HCT116 (cell line): Measurements from ENCODE around the gene PIP4K2B. TPM values are rescaled to one million over a fixed set of nuclear protein-coding genes. Genes with fewer than 3 reads are reported as not detected.

Source experiments
- ATAC-seq: fragments of 200-7000 bp; cut with Tn5 transposase; 2 replicates; pipeline ENCODE4 v1.9.1; 2020; ENCODE audit warnings: mild to moderate bottlenecking, moderate library complexity
- BruUV-seq: library from RNA; stranded (reverse); fragments of 400-500 nt; replicated peaks from 2 replicates; lab custom pipeline; 2021; lab: Mats Ljungman, UMichigan
- CTCF ChIA-PET: fragments of 300-600 bp; sonication (Branson Sonifier 250); formaldehyde crosslinking; loops from one replicate; lab custom pipeline; 2021; ENCODE audit warnings: antibody characterized with exemption; lab: Charles Lee
- POLR2A ChIA-PET: fragments of 300-600, 350-600 bp; sonication (Branson Sonifier 250); formaldehyde crosslinking; loops from one replicate; lab custom pipeline; 2021; ENCODE audit warnings: antibody characterized with exemption; lab: Charles Lee
- RAD21 ChIA-PET, 2 experiments: fragments of 300-600 bp; sonication (Branson Sonifier 250); formaldehyde crosslinking; loops; one replicate each; lab custom pipeline; 2023; ENCODE audit warnings: low total read pairs in 2 of 2; ENCODE audit not compliant: uncharacterized antibody in 2 of 2, unreplicated experiment in 2 of 2, low non-redundant PET in 1 of 2; lab: Charles Lee
- DNase-seq: peaks from one replicate; pipeline ENCODE4 v3.0.0-alpha.2; 2010; ENCODE audit warnings: low read depth, low spot score
- H2AFZ ChIP-seq: fragments of 200-600 bp; shearing (Covaris generic), sonication (generic); 2 replicates; pipeline ENCODE4 v1.6.1; 2017; ENCODE audit warnings: low read depth, mixed run types, mixed read lengths, antibody characterized with exemption, low read length; ENCODE audit not compliant: poor library complexity, severe bottlenecking
- H3K27ac ChIP-seq: 2 replicates; pipeline ENCODE4 v1.5.1; 2012; ENCODE audit warnings: low read depth, low read length
- H3K27me3 ChIP-seq: fragments of 200-600 bp; sonication (generic); 2 replicates; pipeline ENCODE4 v1.6.1; 2016; ENCODE audit warnings: mixed run types, low read length, mixed read lengths; ENCODE audit not compliant: insufficient read depth
- H3K36me3 ChIP-seq, 2 experiments: fragments of 200-500 bp in 1 of 2; fragments of 200-600 bp in 1 of 2; sonication (Bioruptor generic) in 1 of 2; sonication (generic) in 1 of 2; 2 replicates each; pipeline versions ENCODE4 v1.5.1 to v1.6.1; 2014 to 2016; ENCODE audit warnings: low read length in 2 of 2, inconsistent platforms in 1 of 2, mixed read lengths in 1 of 2, mixed run types in 1 of 2; ENCODE audit not compliant: insufficient read depth in 2 of 2, control insufficient read depth in 1 of 2
- H3K4me1 ChIP-seq, 2 experiments: fragments of 200-600 bp in 1 of 2; sonication (generic) in 1 of 2; 2 replicates each; pipeline versions ENCODE4 v1.5.1 to v1.6.1; 2012 to 2017; ENCODE audit warnings: low read length in 2 of 2, inconsistent platforms in 1 of 2, mild to moderate bottlenecking in 1 of 2, mixed read lengths in 1 of 2, mixed run types in 1 of 2, moderate library complexity in 1 of 2; ENCODE audit not compliant: insufficient read depth in 2 of 2, control insufficient read depth in 1 of 2
- H3K4me2 ChIP-seq: fragments of 200-600 bp; sonication (generic); 2 replicates; pipeline ENCODE4 v1.6.1; 2017; ENCODE audit warnings: mixed run types, low read length, mixed read lengths
- H3K4me3 ChIP-seq, 2 experiments: fragments of 200-600 bp in 1 of 2; sonication (generic) in 1 of 2; replicated peaks in 1 of 2; 2 replicates each; pipeline ENCODE4 v1.5.1; 2011 to 2016; ENCODE audit warnings: low read length in 2 of 2, control low read depth in 1 of 2, low read depth in 1 of 2, mild to moderate bottlenecking in 1 of 2, mixed read lengths in 1 of 2, mixed run types in 1 of 2
- H3K79me2 ChIP-seq: fragments of 200-600 bp; sonication (generic); 2 replicates; pipeline ENCODE4 v1.6.1; 2017; ENCODE audit warnings: mild to moderate bottlenecking, mixed run types, low read length, moderate library complexity, mixed read lengths; ENCODE audit not compliant: insufficient read depth
- H3K9ac ChIP-seq: fragments of 200-600 bp; sonication (generic); 2 replicates; pipeline ENCODE4 v1.6.1; 2016; ENCODE audit warnings: low read length, mixed read lengths
- H3K9me2 ChIP-seq: fragments of 200-600 bp; sonication (generic), shearing (Covaris generic); 2 replicates; pipeline ENCODE4 v1.6.1; 2017; ENCODE audit warnings: mixed run types, mild to moderate bottlenecking, moderate library complexity; ENCODE audit not compliant: insufficient read depth
- H3K9me3 ChIP-seq, 2 experiments: fragments of 200-500 bp in 1 of 2; fragments of 200-600 bp in 1 of 2; sonication (Bioruptor generic) in 1 of 2; sonication (generic) in 1 of 2; 2 replicates each; pipeline ENCODE4 v1.6.1; 2014 to 2017; ENCODE audit warnings: low read length in 2 of 2, mixed read lengths in 2 of 2, inconsistent platforms in 1 of 2, low read depth in 1 of 2, mild to moderate bottlenecking in 1 of 2, mixed run types in 1 of 2, moderate library complexity in 1 of 2; ENCODE audit not compliant: control insufficient read depth in 1 of 2, insufficient read depth in 1 of 2
- H4K20me1 ChIP-seq: fragments of 200-600 bp; sonication (generic), shearing (Covaris generic); 2 replicates; pipeline ENCODE4 v1.6.1; 2017; ENCODE audit warnings: mixed run types, mild to moderate bottlenecking, moderate library complexity; ENCODE audit not compliant: insufficient read depth
- CBX3 ChIP-seq: IDR thresholded peaks from 2 replicates; pipeline ENCODE4 v1.6.1; 2012; ENCODE audit warnings: low read depth
- CTCF ChIP-seq, 3 experiments: fragments of 200-600 bp in 1 of 3; sonication (generic) in 1 of 3; IDR thresholded peaks in 2 of 3; conservative IDR thresholded peaks in 1 of 3; 2 replicates each; pipeline ENCODE4 v1.5.1; 2012 to 2017; ENCODE audit warnings: low read depth in 2 of 3, low read length in 2 of 3, antibody characterized with exemption in 1 of 3, borderline replicate concordance in 1 of 3, control low read depth in 1 of 3, mild to moderate bottlenecking in 1 of 3, mixed read lengths in 1 of 3, mixed run types in 1 of 3, moderate library complexity in 1 of 3; ENCODE audit not compliant: insufficient read depth in 1 of 3
- EGR1 ChIP-seq: IDR thresholded peaks from 2 replicates; pipeline ENCODE4 v1.6.1; 2012; ENCODE audit warnings: low read depth
- ELF1 ChIP-seq: IDR thresholded peaks from 2 replicates; pipeline ENCODE4 v1.6.1; 2012; ENCODE audit warnings: low read depth, borderline replicate concordance
- EZH2 ChIP-seq: fragments of 200-600 bp; sonication (generic); IDR thresholded peaks from 2 replicates; pipeline ENCODE4 v1.6.1; 2017; ENCODE audit warnings: antibody characterized with exemption, mixed run types
- EZH2phosphoT487 ChIP-seq: fragments of 200-600 bp; IDR thresholded peaks from 2 replicates; pipeline ENCODE4 v1.6.1; 2018; ENCODE audit warnings: antibody characterized with exemption, borderline replicate concordance
- FOSL1 ChIP-seq: IDR thresholded peaks from 2 replicates; pipeline ENCODE4 v1.6.1; 2012; ENCODE audit warnings: low read depth
- JUND ChIP-seq: IDR thresholded peaks from 2 replicates; pipeline ENCODE4 v1.6.1; 2012
- MAX ChIP-seq: IDR thresholded peaks from 2 replicates; pipeline ENCODE4 v1.6.1; 2012
- POLR2AphosphoS5 ChIP-seq: IDR thresholded peaks from 2 replicates; pipeline ENCODE4 v1.6.1; 2011; ENCODE audit warnings: mild to moderate bottlenecking, low read depth, low read length, moderate library complexity
- RAD21 ChIP-seq: IDR thresholded peaks from 2 replicates; pipeline ENCODE4 v1.6.1; 2012; ENCODE audit warnings: low read depth, mild to moderate bottlenecking
- REST ChIP-seq: IDR thresholded peaks from 2 replicates; pipeline ENCODE4 v1.6.1; 2012; ENCODE audit warnings: low read depth
- SIN3A ChIP-seq: IDR thresholded peaks from 2 replicates; pipeline ENCODE4 v1.6.1; 2012; ENCODE audit warnings: low read depth
- SP1 ChIP-seq: IDR thresholded peaks from 2 replicates; pipeline ENCODE4 v1.6.1; 2012; ENCODE audit warnings: low read depth
- TCF7L2 ChIP-seq: IDR thresholded peaks from 2 replicates; pipeline ENCODE4 v1.7.0; 2011; ENCODE audit warnings: borderline replicate concordance, inconsistent platforms; ENCODE audit not compliant: insufficient read depth, insufficient read length; ENCODE audit errors: extremely low read depth
- YY1 ChIP-seq: IDR thresholded peaks from 2 replicates; pipeline ENCODE4 v1.6.1; 2011; ENCODE audit warnings: low read length, low read depth, moderate library complexity, mild to moderate bottlenecking; ENCODE audit not compliant: insufficient replicate concordance; ENCODE audit errors: extremely low read depth
- intact Hi-C: fragments of 100-400 bp; cut with micrococcal nuclease; formaldehyde crosslinking; loops from 2 replicates; pipeline ENCODE4 v1.10.0; 2022
- total RNA-seq: library from RNA; stranded (reverse); gene quantifications from one replicate; pipeline ENCODE4 v1.2.1, GENCODE V29; 2021; ENCODE audit not compliant: unreplicated experiment
- TF ChIP-seq, protein P1 (sequence below): IDR thresholded peaks from 2 replicates; pipeline ENCODE4 v1.6.1; 2011; ENCODE audit warnings: mild to moderate bottlenecking, low read length, moderate library complexity; ENCODE audit not compliant: insufficient replicate concordance; ENCODE audit errors: extremely low read depth

Gene PIP4K2B
- total RNA-seq, 1 experiment from 2014 or later, result 40.3 TPM

DNA sequence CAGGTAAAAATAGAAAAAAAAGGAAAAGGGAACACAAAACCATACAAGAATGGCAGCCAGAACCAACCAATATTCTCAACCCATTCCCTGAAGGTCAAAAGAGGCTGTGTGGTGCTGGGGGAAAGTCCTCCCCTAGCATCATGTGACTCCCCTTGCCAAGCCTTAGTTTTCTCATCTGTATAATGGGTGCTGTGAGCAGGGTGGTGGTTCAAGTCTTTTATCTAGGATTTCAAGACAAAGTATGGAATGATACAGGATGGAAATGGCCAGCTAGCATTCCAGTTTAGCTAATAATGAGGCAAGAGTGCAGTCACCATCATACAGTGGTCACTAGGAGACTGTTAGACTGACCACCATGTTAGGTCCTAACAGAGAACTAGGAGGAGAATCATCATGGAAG lies 26.1 kb downstream of the PIP4K2B start (continued):
- no peak for TF ChIP-seq ELF1
- no peak for TF ChIP-seq SP1
- TF ChIP-seq JUND, result no peak
- TF ChIP-seq EZH2, result no peak
- no peak for TF ChIP-seq EZH2phosphoT487

GRCh38 chr17:38768417-38768816 lies 30.9 kb downstream of the PIP4K2B start:
- Histone ChIP-seq H3K4me3 (no peak overlapping the region), H3K27ac (no peak overlapping the region), H3K79me2 (no peaks in the 10 kb centered on the region), H4K20me1 (peaks cover 4% of the 10 kb centered on the region; the same call in 1 of the 2 replicates), H3K9ac (no peak overlapping the region), H3K36me3 (peaks cover 26 to 38% of the 10 kb centered on the region in 2 experiments; a peak in 3 of 4 replicates), H3K4me1 (no peaks in the 10 kb centered on the region), H3K9me2 (no peaks in the 10 kb centered on the region), H3K9me3 (no peaks in the 10 kb centered on the region), H3K4me2 (no peak overlapping the region), H2AFZ (no peak overlapping the region), H3K27me3 (no peaks in the 10 kb centered on the region)
- ChIA-PET CTCF (no interaction called here), RAD21 (no interaction called here), POLR2A (no interaction called here)
- TF ChIP-seq RAD21 (no peak), MAX (no peak), JUND (no peak), FOSL1 (no peak), SIN3A (no peak), EZH2phosphoT487 (no peak), YY1 (no peak), EGR1 (no peak), REST (no peak), CTCF (IDR thresholded peaks at IDR 0.05 in 2 of 3, conservative IDR thresholded peaks at IDR 0.05 in 1 of 3; ENCODE audit: borderline replicate concordance in 1 of 3, insufficient read depth in 1 of 3, low read depth in 2 of 3, low read length in 2 of 3) (no peak), POLR2AphosphoS5 (no peak), TCF7L2 (no peak), CBX3 (no peak), ELF1 (no peak)
- TF ChIP-seq, protein P1, sequence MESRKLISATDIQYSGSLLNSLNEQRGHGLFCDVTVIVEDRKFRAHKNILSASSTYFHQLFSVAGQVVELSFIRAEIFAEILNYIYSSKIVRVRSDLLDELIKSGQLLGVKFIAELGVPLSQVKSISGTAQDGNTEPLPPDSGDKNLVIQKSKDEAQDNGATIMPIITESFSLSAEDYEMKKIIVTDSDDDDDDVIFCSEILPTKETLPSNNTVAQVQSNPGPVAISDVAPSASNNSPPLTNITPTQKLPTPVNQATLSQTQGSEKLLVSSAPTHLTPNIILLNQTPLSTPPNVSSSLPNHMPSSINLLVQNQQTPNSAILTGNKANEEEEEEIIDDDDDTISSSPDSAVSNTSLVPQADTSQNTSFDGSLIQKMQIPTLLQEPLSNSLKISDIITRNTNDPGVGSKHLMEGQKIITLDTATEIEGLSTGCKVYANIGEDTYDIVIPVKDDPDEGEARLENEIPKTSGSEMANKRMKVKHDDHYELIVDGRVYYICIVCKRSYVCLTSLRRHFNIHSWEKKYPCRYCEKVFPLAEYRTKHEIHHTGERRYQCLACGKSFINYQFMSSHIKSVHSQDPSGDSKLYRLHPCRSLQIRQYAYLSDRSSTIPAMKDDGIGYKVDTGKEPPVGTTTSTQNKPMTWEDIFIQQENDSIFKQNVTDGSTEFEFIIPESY, result no peak
- intact Hi-C loops, result no loop called here
- ATAC-seq (no peak), DNase-seq (no peak)
- BruUV-seq, result no TSS peak
